A172 (cell line): Measurements from ENCODE around the gene CDCA4. TPM values are rescaled to one million over a fixed set of nuclear protein-coding genes. Genes with fewer than 3 reads are reported as not detected.
"Not testable (repeated sequence)": the region's sequence is repeated elsewhere in the genome, so short reads cannot be mapped to it uniquely, and the experiment has no call there.

Experiments used
- DNase-seq: peaks from one replicate; pipeline ENCODE4 v3.0.0-alpha.2; 2015; ENCODE audit warnings: low spot score
- total RNA-seq: library from RNA; depleted of rRNA; stranded (reverse); fragments of >200 nt; shearing (Covaris generic); gene quantifications from 2 replicates; pipeline ENCODE4 v1.2.3, GENCODE V29; 2014

The CDCA4 gene
- total RNA-seq, 1 experiment from 2014 or later = 40.4 TPM

DNA sequence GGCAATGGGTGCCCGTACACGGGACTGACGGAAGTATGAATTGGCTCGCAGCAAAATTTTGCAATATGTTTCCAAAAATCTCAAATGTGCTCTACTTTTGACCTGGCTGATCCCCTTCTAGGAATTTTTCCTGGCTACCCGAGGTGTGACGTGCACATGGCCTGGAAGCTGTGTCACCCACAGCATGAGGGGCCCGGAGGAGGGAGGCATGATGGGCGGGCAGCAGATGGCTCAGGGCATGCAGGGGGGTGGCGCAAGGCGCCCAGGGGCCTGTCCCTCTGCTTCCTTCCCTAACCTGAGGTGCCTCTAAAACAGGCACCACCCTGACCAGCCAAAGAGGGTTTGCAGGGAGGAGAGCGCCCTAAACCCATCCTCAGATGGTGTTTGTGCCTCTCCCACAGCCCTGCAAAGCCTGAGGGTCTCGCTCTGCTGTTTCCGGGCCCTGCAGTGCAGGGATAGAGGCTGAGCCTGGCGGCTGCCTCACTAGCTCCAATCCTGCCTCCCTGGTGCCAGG is 37.7 kb upstream of the CDCA4 start:
- no peak for DNase-seq

DNA sequence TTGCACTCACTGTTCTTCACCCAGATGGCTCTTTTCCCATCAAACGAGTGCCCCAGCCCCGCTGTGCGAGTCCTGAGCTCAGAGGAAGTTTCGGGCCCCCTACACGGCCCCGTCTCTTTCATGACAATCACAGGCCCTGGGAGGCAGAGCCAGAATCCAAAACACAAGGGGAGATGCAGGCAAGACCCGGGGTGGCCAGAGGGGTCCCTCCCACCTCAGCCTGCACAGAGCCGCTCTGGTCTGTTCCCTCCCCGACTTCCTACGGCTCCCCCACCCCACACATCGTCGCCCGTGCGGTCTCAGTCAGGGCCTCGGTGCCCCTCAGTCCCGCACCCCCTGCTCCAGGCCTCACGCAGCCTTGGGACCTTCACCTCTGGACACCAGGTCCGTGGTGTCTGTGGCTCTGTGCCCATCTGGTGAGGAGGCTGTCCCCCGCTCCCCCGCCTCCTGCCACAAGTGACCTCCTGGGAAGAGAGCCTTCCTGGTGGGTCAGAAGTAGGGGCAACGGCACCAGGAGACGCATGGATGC is 35.5 kb upstream of the CDCA4 start:
- DNase-seq = no peak

DNA sequence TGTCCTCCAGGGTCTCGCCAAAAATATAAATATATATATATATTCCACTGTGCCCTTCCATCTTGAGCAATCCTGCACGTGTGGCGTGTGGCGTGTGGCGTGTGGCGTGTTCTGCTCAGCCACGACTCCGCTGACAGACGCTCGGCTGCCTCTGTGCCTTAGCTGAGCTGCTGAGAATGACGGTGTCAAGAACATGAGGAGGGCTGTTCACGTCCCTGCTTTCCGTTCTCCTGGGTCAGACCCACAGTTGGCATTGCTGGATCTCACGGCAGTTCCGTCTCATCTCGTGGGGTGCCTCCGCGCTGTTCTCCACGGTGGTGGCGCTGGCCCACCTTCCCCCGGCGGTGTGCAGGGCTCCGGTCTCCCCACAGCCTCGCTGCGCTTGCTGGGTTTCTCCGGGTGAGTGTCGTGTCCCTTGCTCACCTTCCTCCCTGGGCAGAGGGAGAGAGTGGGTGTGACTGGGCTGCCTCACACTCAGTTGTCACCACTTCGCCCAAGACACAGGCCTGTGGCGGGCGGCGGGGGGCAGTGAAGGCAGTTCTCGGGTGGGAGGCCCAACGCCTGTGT is 34.9 kb upstream of the CDCA4 start:
- no peak for DNase-seq

DNA sequence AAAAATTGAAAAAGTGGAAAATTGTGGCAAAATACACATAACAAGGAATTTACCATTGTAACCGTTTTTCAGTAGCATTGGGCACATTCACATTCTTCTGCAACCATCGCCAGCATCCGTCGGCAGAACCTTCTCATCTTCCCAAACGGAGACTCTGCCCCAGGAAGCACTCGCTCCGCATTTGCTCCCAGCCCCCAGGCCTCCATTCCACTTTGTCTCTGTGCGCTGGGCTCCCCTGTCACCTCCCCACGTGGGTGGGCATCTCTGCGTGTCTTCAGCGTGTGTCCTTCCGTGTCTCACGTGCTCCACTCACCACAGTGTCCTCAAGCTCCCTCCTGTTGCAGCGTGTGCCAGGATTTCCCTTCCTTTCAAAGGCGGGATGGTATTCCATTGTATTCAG is 34.5 kb upstream of the CDCA4 start:
- DNase-seq = no peak

DNA sequence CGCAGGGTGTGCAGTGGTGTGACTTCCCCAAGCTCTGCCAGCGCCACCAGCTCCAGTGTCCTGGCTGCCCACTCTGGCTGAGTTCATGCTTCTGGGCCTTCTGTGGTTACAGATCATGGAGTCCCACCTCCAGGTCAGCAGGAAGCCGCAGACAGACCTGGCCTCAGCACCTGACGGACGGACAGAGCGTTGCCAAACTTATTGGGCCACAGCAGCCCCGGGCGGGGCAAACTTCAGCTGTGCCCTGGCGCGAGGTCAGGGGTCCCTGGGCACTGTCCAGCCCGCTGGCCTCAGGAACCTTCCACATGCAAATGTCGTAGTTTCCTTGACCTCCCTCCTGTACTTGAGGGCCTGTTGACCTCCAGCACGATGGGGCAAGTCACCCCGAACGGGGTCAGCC is 33.1 kb upstream of the CDCA4 start:
- DNase-seq = no peak

DNA sequence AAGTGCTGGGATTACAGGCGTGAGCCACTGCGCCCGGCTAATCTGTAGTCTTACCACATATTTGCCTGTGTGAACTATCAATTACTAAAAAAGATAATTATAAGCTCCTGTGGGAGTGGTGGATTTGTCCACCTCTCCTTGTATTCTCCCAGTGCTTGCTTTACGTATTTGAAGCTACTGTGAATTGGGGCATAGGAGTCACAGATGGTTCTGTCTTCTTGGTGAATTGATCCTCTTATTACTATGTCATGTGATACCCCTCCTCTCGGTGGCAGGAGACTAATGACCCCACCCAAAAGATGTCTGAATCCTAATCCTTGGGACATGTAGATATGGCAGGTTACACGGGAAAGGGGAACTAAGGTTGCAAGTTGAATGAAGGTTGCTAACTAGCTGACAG is 32.5 kb upstream of the CDCA4 start:
- no peak for DNase-seq

DNA sequence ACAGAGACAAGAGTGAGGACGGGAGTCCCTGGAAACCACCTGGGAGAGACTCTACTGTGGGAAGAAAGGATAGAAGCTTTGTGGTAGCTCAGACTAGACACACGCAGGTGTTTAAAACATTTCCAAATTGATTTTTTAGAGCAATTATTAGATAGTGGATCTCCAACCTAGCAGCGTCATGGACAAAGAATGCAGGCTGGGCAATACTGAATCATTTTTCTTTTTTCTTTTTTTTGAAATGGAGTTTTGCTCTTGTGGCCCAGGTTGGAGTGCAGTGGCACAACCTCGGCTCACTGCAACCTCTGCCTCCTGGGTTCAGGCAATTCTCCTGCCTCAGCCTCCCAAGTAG is 31.2 kb upstream of the CDCA4 start:
- DNase-seq = no peak

DNA sequence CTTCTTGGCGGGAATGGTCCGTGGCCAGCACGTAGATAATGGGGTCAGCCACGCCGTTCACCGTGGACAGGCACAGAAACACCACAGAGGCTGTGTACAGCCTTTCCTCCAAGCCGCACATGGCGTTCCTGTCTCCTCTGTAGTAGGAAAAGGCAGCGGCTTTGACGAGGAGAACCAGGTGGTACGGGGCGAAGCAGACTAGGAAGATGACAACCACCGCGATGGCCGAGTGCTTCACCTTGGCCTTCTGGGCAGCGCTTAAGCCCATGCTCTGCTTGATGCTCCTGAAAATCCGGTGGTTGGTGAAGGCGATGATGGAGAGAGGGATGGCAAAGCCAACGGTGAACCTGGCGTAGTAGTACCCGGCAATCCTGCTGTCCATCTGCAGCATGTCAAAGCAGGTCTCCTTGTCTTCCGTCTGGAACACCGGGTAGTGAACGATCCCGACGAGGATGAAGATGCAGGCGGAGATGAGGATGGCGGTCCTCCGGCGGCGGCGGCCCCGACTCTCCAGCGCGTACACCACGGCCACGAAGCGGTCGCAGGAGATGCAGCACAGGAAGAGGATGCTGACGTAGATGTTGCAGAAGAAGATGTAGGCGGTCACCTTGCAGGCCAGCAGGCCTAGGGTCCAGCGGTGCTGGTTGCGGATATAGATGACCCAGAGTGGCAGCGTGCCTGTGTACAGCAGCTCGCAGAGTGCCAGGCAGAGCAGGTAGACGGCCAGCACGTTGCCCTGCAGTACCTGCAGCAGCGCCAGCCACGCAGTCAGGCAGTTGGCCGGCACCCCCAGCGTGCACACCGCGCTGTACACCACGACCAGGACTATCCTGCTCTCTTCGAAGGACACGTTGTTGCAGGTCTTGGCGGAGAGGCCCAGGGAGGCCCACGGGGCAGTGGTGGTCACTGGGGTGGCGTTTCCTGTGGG is 30.6 kb upstream of the CDCA4 start:
- no peak for DNase-seq

DNA sequence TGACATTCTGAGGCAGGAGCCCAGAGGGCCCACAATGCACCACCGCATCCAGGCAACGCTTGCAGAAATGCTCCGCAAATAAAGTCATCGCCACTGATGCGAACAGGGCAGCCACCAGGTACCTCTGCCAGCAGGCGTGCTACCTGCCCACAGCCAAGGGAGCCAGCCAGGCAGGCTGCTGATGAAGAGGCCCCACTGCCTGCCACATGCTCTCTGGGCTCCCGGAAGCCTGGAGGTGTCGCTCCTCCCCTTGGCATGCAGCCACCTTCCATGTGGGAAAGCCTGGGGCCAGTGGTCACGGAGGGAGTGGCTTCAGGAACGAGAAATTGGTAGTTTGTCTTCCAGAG is 29.6 kb upstream of the CDCA4 start:
- DNase-seq = no peak

DNA sequence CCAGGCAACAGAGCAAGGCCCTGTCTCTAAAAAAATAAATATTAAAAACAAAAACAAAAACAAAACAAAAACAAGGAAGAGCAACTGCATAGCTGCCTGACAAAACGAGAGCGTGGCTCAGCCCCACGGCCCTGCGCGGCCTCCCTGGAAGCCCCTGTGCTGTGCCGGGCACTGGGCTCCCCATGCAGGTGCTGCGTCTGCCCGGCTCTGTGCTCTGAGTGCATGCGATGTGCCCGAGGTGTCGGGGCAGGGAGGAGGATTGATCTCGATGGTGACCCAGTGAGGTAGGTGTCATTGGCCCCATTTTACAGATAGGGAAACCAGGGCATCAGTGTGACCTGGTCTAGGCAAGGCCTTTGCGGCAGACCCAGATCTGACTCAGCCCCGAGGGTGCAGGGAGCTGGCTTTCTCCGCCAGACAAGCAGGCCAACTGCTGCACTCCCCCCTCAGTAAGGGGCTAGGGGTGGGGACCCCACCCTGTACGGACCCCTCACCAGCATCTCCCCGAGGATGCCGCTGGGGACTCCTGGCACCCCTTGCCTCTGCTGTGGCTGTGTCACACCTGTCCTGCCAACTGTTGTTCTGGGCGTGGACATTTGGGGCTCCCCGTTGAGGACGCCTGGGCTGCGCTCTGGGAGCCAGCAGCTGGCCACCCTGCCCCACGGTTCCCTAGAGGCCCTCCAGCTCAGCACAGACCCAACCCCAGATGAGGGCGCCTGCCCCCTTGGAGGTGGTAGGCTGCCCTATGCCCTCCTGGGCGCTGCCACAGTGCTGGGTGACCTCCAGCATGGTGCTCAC is 29.1 kb upstream of the CDCA4 start:
- no peak for DNase-seq

DNA sequence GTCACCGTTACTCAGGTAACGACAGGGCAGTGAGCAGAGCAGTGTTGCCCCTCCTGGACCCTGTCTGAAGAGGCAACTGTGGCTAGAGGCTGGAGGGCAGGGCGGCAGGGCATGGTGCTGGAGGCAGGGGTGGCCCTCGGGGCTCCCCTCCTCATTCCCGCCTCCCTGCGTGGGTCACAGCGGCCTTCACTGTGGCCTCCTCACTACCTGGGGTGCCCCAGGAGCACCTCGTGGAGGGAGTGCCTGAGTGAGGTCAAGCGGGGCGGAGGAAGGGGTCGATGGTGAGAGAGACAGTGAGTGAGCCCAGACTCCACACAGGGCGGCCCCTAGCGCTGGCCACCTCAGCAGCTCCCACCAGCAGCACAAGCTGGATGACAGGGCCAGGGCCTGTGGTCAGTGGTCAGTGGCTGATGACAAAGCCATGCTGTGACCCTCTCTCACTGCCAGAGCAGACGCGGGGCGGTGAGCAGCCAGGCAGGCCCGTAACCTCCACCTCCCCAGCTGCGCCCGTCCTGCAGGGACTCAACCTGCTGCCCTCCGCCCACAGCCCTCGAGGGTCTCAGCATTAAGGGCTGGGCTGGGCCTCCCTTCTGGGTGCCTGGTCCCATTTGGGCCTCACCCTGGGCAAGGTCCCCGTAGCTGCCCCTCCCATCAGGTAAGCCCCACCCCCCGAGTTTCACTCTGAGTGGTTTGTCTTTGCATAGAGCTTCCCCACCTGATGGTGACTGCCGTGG is 26.6 kb upstream of the CDCA4 start:
- DNase-seq = no peak

DNA sequence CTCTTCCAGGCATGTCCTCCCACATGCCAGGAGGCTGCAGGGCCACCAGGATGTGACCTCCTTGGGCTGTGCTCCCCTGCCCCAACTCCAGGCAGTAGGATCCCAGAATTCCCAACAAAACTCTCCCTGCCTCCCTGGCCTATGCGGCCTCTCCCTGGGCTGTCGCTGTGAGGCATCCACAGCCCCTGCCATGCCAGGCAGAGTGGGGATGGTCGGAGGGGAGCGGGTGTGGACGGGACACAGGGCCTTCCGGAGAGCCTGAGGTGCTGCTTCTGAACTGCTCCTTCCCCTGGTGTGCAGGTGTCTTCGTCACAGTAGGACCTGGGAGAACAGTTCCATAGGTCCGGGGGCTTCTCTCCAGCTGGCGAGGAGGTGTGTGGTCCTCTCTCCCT is 26.0 kb upstream of the CDCA4 start:
- DNase-seq = no peak

DNA sequence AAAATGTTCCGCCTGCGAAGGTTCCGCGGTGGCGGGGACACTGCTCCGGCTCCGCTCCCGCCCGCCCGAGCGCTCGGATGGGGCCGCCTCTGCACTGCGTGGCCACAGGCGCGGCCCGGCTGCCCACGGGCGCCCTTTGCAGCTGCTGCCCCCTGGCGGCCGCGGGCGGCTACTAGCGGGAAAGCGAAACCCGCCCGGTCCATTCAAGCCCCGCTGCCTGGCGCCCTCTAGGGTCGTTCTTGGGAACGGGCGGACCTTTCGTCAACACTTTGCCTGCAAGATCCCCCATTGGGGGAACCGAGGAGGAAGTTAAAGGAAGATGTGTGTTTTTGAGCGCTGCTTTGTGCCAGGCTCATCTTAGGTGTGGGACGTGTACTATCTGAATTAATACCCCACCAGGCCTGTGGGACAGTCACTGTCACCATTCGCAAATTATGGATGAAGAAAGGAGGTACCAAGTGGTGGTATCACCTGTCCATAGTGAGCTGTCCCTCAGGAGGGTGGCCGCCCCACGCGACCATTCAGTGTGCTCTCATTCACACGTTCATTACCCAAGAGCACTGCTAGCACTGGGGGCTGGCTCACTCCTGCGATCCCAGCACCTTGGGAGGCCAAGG is 24.9 kb upstream of the CDCA4 start:
- peak; percentile 44 for DNase-seq

DNA sequence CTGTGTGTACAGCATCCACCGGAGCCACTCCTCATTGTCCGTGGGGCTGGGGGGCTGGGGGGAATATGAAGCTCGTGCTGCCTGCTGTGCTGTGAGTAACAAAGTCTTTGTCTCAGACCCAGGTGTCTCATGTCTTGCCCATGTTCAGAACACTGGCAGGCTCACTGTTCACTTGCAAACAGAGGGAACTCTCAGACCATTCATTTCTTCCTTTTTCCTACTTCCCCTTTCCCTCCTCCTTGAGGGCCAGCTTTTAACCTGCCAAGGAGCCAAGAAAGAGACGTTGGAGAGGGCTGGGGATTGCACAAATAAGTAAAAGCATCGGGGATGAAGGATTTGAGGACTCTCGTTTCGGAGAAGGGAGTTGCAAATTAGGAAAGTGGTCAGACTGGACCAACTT is 22.8 kb upstream of the CDCA4 start:
- DNase-seq = no peak

DNA sequence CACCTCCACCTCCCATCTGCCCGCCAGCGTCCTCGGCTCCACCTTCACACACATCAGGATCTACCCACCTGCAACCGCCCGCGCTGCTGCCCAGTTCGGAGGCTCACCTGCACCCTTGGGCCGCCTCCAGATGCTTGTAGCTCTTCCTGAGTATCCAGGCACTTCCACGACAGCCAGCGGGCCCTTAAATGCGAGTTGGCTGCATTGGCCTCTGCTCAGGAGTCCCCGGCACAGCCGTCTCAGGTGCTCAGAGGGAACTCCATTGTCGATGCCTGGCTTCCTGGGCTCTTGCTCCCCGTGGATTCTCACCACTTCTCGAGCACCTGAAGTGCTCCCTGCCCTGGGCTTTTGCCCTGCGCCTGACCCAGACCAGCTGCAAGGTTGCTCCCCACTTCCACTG is 21.9 kb upstream of the CDCA4 start:
- no peak for DNase-seq

DNA sequence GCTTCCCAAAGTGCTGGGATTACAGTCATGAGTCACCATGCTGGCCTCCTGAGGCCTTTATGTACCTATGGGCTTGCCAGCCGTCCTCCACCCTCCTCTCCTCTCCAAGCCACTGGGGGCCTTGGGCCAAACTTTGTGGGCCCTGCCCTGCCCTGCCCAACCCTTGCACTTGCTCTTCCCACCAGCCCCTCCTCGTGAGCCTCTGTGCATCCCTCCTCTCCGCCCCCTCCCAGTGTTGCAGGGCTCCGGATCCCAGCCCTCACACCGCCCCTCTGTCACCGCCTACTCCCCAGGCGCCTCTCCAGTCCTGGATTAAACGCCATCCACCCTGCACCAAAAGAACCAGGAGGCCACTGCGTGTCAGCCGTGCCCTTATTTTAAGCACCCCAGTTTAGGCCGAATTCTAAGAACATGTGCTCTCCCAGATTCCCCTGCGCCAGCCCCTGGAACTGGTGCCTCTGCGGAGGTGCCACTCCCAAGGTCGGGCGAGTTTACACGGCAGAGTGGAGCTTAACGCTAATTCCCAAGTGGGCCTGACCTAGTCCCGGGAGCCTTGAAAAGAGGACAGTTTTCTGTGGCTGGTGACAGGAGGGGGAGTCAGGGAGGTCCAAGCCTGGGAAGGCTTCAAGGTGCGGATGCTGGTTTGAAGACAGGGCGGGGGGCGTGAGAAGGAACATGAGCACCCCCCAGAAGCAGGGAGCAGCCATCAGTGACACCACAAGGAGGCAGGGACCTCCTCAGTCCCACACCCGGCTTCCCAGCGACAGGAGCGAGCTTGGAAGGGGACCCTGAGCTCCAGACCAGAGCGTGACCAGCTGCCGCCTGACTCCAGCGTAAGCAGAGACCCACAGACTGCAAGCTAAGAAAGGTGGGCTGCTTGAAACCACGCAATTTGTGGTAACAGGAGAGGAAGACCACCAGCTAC is 21.2 kb upstream of the CDCA4 start:
- no peak for DNase-seq

DNA sequence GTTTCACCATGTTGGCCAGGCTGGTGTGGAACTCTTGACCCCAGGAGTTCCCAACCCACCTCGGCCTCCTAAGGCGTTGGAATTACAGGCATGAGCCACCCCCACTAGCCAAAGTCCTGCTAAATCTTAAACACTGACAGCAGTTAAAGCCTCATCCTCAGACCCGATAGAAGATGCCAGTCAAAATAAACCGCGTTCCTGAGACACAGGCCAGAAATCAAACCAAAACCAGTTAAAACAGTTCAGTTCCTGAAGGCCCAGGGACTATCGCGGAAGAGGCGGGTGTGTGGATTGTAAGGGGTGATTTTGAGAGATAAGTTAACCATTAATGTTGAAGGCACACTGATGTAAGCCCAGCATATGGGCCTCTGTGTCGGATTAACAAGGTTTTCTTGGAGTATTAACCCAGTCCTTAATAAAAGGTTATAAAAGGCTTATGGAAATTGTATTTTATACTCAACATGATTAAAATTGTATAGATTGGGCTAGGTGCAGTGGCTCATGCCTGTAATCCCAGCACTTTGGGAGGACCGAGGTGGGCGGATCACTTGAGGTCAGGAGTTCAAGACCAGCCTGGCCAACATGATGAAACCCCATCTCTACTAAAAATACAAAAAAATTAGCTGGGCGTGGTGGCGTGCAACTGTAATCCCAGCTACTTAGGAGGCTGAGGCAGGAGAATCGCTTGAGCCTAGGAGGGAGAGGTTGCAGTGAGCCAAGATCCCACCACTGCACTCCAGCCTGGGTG is 18.7 kb upstream of the CDCA4 start:
- no peak for DNase-seq

DNA sequence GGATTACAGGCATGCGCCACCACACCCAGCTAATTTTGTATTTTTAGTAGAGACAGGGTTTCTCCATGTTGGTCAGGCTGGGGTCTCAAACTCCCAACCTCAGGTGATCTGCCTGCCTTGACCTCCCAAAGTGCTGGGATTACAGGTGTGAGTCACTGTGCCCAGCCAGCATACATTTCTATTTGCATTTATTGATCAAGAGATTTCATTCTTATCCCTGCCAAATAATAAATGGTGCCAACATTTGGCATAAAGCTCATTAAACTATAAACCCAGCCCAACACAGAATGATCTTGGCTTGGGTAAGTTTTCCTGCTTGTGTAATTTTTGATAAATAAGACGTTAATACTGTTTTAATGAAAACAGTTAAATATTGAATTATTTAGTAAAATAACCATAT is 14.7 kb upstream of the CDCA4 start:
- not testable (repeated sequence) for DNase-seq

DNA sequence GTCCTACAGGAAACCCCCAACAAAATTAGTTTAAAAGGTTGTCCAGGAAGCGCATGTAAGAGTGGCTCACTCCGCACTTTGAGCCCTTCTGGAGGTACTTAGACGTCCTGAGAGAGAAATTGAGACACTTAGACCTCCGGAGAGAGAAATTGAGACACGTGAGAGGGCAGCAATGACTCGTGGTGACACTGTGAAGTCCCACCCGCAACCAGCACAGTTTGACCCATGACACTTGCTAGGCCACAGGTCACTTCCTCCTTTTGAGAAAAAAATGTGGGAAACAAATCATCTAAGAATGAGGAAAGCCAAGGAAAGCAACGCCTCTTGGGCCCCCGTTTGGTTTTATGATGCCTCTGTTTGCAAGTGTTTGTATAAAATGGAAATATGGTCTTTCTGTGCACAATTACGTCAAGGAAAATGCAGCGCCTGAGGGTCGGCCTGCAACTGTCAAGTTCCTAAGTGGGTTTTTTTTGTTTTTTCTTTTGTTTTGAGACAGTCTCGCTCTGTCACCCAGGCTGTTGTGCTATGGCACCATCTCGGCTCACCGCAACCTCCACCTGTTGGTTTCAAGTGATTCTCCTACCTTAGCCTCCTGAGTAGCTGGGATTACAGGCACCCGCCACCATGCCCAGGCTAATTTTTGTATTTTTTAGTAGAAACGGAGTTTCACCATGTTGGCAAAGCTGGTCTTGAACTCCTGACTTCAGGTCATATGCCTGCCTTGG is 13.6 kb upstream of the CDCA4 start:
- DNase-seq = no peak
